Immature natural killer cell (primary cell): ENCODE data around the gene DPCD. TPM values are rescaled to one million over a fixed set of nuclear protein-coding genes. Genes with fewer than 3 reads are reported as not detected.

Experiments used
- DNase-seq, 3 donors: peaks; one replicate each; pipeline ENCODE4 v3.0.0; 2022; ENCODE audit warnings: mixed read lengths in 1 of 3
- H3K27ac Mint-ChIP-seq, 6 donors: one replicate each; pipeline ENCODE4 v1.8.0; 2020; ENCODE audit warnings: mixed read lengths in 6 of 6, mild to moderate bottlenecking in 5 of 6, inconsistent platforms in 4 of 6, moderate library complexity in 3 of 6
- H3K27me3 Mint-ChIP-seq, 3 donors: one replicate each; pipeline ENCODE4 v1.8.0; 2020 to 2021; ENCODE audit warnings: low read depth in 3 of 3, mild to moderate bottlenecking in 3 of 3, mixed read lengths in 3 of 3, moderate library complexity in 3 of 3, inconsistent platforms in 1 of 3
- H3K36me3 Mint-ChIP-seq, 3 donors: one replicate each; pipeline ENCODE4 v1.8.0; 2020; ENCODE audit warnings: mixed read lengths in 3 of 3, inconsistent platforms in 2 of 3, mild to moderate bottlenecking in 2 of 3
- H3K4me1 Mint-ChIP-seq, 2 donors: one replicate each; pipeline ENCODE4 v1.8.0; 2020; ENCODE audit warnings: inconsistent platforms in 2 of 2, mild to moderate bottlenecking in 2 of 2, mixed read lengths in 2 of 2, moderate library complexity in 1 of 2
- H3K4me3 Mint-ChIP-seq, 5 donors: one replicate each; pipeline ENCODE4 v1.8.0; 2020; ENCODE audit warnings: mild to moderate bottlenecking in 5 of 5, mixed read lengths in 5 of 5, inconsistent platforms in 3 of 5, moderate library complexity in 3 of 5
- H3K9me3 Mint-ChIP-seq, 6 donors: one replicate each; pipeline ENCODE4 v1.8.0; 2020; ENCODE audit warnings: mild to moderate bottlenecking in 6 of 6, mixed read lengths in 6 of 6, inconsistent platforms in 4 of 6, moderate library complexity in 3 of 6
- polyA plus RNA-seq, 3 donors: library from polyadenylated mRNA; unstranded; fragments of 300-500 nt; fragmentation: Illumina TruSeq; gene quantifications; one replicate each; pipeline ENCODE4 v1.2.3, GENCODE V29; 2021

Gene DPCD
- 1 to 10 TPM in 2 of 3 donors, not detected in 1; 2.1 to 2.8 TPM for polyA plus RNA-seq

GRCh38 chr10:101587725-101588653 lies at the start of gene DPCD, which contains the start of gene POLL:
DPCD (plus strand) TSS chr10:101588321; CDS start chr10:101588337, 16 bp downstream.
POLL (minus strand) TSS chr10:101588257; CDS start chr10:101587360, 897 bp downstream.
- H3K9me3 Mint-ChIP-seq: no peaks in the 10 kb centered on the region
- H3K4me1 Mint-ChIP-seq: peaks cover 20 to 25% of the 10 kb centered on the region in 2 donors
- H3K27ac Mint-ChIP-seq: peak within 1 kb of the TSS; percentile 73 to 89 (median 84)
- DNase-seq: peak; percentile 88 to 90 (median 89)
- H3K36me3 Mint-ChIP-seq: peaks cover 0 to 6% (median 0%) of the 10 kb centered on the region in 3 donors
- H3K27me3 Mint-ChIP-seq: peaks cover 0 to 4% (median 2%) of the 10 kb centered on the region in 3 donors
- peak within 1 kb of the TSS; percentile 88 to 94 (median 91) for H3K4me3 Mint-ChIP-seq

DNA sequence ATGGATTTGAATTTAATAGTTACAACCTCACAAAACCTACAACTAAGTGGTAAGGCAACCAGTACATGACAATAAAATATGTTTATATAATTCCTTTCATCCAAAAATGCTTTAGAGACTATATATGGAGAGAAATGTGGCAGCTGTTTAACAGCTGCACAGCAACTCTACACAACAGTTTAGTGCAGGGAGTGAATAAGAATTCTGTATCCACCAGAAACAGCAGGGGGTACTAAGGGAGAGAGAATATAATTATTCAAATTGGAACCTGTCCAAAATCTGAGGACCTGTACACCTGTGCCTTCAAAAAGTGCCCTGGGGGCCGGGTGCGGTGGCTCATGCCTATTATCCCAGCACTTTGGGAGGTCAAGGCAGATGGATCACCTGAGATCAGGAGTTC lies 49.7 kb upstream of the DPCD start:
- Mint-ChIP-seq H3K4me1 (no peaks in the 10 kb centered on the region), H3K36me3 (peaks cover 15 to 43% (median 16%) of the 10 kb centered on the region in 3 donors), H3K9me3 (no peaks in the 10 kb centered on the region), H3K27ac (no peak overlapping the region), H3K4me3 (no peak overlapping the region), H3K27me3 (peaks cover 0 to 3% (median 0%) of the 10 kb centered on the region in 3 donors)
- DNase-seq: no peak

DNA sequence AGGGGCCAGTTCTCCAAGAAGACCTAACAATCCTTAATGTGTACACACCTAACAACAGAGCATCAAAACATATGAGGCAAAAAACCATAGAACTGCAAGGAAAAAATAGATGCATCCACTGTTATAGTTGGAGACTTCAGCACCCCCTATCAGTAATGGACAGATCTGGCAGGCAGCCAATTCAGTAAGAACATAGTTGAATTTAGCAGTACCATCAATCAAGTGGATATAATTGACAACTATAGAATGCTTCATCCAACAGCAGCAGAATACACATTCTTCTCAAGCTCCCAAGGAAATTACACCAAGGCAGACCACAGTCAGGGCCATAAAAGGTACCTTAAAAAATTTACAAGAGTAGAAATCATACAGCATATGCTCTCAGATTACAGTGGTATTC lies 42.2 kb upstream of the DPCD start:
- Mint-ChIP-seq H3K4me3 (no peak overlapping the region), H3K27me3 (peaks cover 0 to 2% (median 0%) of the 10 kb centered on the region in 3 donors), H3K4me1 (no peaks in the 10 kb centered on the region), H3K9me3 (no peaks in the 10 kb centered on the region), H3K27ac (no peak overlapping the region), H3K36me3 (peaks cover 4 to 31% (median 10%) of the 10 kb centered on the region in 3 donors)
- no peak for DNase-seq

DNA sequence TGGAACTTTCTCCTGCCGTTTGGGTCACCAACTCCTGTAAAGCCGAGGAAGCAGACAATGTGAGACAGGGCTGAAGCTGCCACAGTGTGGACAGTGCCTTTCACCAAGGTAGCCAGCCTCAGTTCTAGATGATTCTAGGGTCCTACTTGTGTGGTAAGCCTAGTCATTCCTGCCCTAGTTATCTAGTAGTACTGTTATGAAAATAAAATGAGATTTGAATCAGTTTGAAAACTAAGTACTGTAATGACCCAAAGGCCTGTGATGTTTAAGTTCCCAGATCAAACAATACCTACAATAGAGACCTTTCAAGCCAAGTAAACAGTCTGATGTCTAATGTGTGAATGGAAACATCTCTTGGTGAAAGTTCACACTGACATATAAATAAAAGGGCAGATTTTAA lies 37.2 kb upstream of the DPCD start:
- H3K36me3 Mint-ChIP-seq: peaks cover 26 to 57% (median 32%) of the 10 kb centered on the region in 3 donors
- H3K4me1 Mint-ChIP-seq: no peaks in the 10 kb centered on the region
- no peaks in the 10 kb centered on the region for H3K9me3 Mint-ChIP-seq
- DNase-seq: no peak
- H3K27me3 Mint-ChIP-seq: peaks cover 0 to 4% (median 0%) of the 10 kb centered on the region in 3 donors
- H3K4me3 Mint-ChIP-seq: no peak overlapping the region
- no peak overlapping the region for H3K27ac Mint-ChIP-seq

- Mint-ChIP-seq H3K27me3 (peaks cover 0 to 4% (median 2%) of the 10 kb centered on the region in 3 donors), H3K27ac (no peak overlapping the region), H3K4me1 (peaks cover 1 to 5% of the 10 kb centered on the region in 2 donors), H3K36me3 (peaks cover 26 to 48% (median 32%) of the 10 kb centered on the region in 3 donors), H3K4me3 (no peak overlapping the region), H3K9me3 (no peaks in the 10 kb centered on the region)
- no peak for DNase-seq
Observed at GRCh38 chr10:101552442-101552841, 35.7 kb upstream of the DPCD start.

DNA sequence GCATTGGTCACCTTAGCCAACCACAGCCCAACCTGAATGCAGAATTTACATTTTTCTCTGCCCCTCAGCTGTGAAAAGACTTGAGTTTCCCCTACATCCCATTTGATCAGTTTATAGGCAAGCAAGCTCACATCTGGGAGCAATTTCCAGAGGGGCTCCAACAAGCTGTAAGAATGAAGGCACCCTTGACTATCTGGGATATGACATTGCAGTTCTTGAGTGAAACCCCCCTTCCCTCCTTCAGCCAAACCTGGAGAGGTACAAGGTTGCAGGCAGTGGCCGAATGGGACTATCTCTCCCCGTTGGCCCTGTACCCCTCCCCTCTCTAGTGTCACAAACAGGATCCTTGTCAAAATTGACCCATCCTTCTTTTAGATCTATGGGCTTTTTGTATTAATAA lies 30.6 kb upstream of the DPCD start:
- Mint-ChIP-seq H3K9me3 (no peaks in the 10 kb centered on the region), H3K27ac (peak overlapping the region in 1 of 6 donors; percentile 41), H3K36me3 (peaks cover 13 to 29% (median 18%) of the 10 kb centered on the region in 3 donors), H3K4me1 (peaks cover 20 to 24% of the 10 kb centered on the region in 2 donors), H3K27me3 (peaks cover 6 to 12% (median 9%) of the 10 kb centered on the region in 3 donors), H3K4me3 (no peak overlapping the region)
- DNase-seq: no peak

GRCh38 chr10:101558204-101558603 lies 29.9 kb upstream of the DPCD start:
- Mint-ChIP-seq H3K4me1 (peaks cover 20 to 24% of the 10 kb centered on the region in 2 donors), H3K36me3 (peaks cover 7 to 22% (median 14%) of the 10 kb centered on the region in 3 donors), H3K27me3 (peaks cover 6 to 11% (median 10%) of the 10 kb centered on the region in 3 donors), H3K27ac (peak overlapping the region in 1 of 6 donors; percentile 30), H3K4me3 (no peak overlapping the region), H3K9me3 (no peaks in the 10 kb centered on the region)
- DNase-seq: no peak

- H3K27ac Mint-ChIP-seq: peak overlapping the region in 1 of 6 donors; percentile 65
- peak overlapping the region in 1 of 5 donors; percentile 39 for H3K4me3 Mint-ChIP-seq
- H3K27me3 Mint-ChIP-seq: peaks cover 7 to 11% (median 10%) of the 10 kb centered on the region in 3 donors
- no peak for DNase-seq
- H3K4me1 Mint-ChIP-seq: peaks cover 20 to 24% of the 10 kb centered on the region in 2 donors
- H3K36me3 Mint-ChIP-seq: peaks cover 0 to 15% (median 7%) of the 10 kb centered on the region in 3 donors
- H3K9me3 Mint-ChIP-seq: no peaks in the 10 kb centered on the region
Observed at GRCh38 chr10:101558671-101559595, 29.2 kb upstream of the DPCD start.

GRCh38 chr10:101559596-101560297 lies 28.4 kb upstream of the DPCD start:
- Mint-ChIP-seq H3K27ac (peak overlapping the region in 1 of 6 donors; percentile 65), H3K4me3 (no peak overlapping the region), H3K4me1 (peaks cover 20 to 24% of the 10 kb centered on the region in 2 donors)

GRCh38 chr10:101560298-101561067 lies 27.6 kb upstream of the DPCD start:
- Mint-ChIP-seq H3K36me3 (peaks cover 0 to 3% (median 0%) of the 10 kb centered on the region in 3 donors), H3K9me3 (no peaks in the 10 kb centered on the region), H3K27me3 (peaks cover 10 to 16% (median 11%) of the 10 kb centered on the region in 3 donors), H3K4me1 (peaks cover 20 to 24% of the 10 kb centered on the region in 2 donors), H3K4me3 (no peak overlapping the region), H3K27ac (no peak overlapping the region)
- no peak for DNase-seq

More at GRCh38 chr10:101559596-101560297, 28.4 kb upstream of the DPCD start:
- Mint-ChIP-seq H3K9me3 (no peaks in the 10 kb centered on the region), H3K36me3 (peaks cover 0 to 8% (median 5%) of the 10 kb centered on the region in 3 donors), H3K27me3 (peaks cover 9 to 11% (median 10%) of the 10 kb centered on the region in 3 donors)
- no peak for DNase-seq

GRCh38 chr10:101561068-101561915 lies 26.8 kb upstream of the DPCD start:
- no peaks in the 10 kb centered on the region for H3K9me3 Mint-ChIP-seq
- no peaks in the 10 kb centered on the region for H3K36me3 Mint-ChIP-seq
- H3K27ac Mint-ChIP-seq: no peak overlapping the region
- DNase-seq: no peak
- peaks cover 12 to 16% (median 14%) of the 10 kb centered on the region in 3 donors for H3K27me3 Mint-ChIP-seq
- H3K4me1 Mint-ChIP-seq: peaks cover 20 to 25% of the 10 kb centered on the region in 2 donors
- H3K4me3 Mint-ChIP-seq: no peak overlapping the region
